GM21390 (cell line): ENCODE measurements around the gene ZMIZ1.

Source experiments
- ATAC-seq: cut with Tn5 transposase; IDR thresholded peaks from one replicate; pipeline ENCODE4 v1.9.1; 2021; ENCODE audit not compliant: unreplicated experiment

The ZMIZ1 gene

DNA sequence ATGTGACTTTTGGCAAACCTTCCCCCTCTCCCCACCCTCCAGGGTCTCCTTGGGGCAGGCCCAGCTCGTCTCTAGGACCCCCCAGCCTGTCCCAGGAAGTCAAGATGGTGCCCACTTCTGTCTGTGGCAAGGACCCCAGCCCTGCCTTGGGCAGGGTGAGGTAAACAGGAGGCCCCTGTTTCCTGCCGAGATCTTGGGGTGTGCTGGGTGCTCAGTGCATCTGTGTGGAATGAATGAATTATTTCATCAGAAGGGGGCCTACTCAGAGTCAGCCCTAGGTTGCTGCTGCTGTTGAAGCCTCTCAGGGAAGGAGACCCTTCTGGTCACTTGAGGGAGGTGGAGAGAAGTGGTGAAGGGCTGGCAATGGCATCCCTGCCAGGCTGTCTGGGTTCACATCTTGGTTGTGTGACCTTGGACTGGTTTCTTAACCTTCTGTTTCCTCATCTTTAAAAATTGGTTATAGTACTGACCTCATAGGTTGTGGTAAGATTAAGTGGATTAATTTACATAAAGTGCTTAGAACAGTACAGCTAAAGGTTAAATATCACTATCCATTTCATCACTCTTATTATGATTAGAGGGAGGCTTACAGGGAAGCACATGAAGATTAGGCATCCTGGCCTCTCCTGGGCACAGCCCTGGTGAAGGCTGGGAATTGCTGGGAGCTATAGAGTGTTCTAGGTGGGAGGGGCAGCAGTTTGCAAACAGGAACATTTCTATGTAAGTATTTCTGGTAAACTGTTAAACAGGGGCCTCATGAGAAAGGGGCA, 67.7 kb downstream of the ZMIZ1 start:
- ATAC-seq: no peak

DNA sequence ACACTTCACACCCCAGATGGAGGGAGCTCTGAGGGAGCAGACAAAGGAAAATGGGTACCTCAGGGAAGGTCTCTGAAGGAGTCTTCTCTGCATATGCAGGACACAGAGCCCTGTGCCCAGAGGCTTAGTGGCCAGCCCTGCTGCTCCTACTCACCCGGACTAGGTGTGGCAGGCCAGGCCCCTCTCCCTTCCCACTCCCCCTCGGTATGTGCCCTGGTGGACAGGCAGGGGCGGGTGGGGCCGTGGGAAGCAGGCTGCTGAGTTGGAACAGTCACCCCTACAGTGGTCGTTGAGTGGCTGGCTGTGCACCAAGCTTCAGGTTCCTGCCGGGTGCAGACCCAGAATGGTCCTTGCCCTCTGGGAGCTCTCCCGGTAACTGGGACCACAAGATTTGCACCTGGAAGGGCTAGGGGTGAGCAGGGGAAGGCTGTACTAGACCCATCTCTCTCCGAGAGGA, 68.6 kb downstream of the ZMIZ1 start:
- ATAC-seq: peak; percentile 28

DNA sequence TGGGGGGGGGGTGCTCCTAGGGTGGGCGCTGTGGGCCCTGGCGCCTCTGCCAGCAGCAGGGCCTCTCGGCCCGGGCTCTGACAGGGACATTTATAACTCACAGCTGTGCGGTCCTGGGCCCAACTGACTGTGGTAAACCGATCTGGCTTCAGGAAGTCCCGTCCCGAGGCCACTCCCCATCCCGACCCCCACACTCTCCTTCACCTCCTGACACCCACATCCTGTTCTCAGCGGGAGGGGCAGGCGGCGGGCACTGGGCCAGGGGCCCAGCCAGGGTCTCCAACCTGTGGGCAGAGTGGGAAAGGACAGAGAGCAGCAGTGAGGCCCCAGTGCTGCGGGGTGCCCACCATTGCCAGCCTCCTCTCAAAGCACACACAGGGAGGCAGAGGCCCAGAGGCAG, 69.1 kb downstream of the ZMIZ1 start:
- ATAC-seq: peak; percentile 81

- no peak for ATAC-seq
Observed at GRCh38 chr10:79138449-79139123, 69.8 kb downstream of the ZMIZ1 start.

GRCh38 chr10:79139124-79139835, 70.5 kb downstream of the ZMIZ1 start:
- no peak for ATAC-seq

GRCh38 chr10:79140085-79140793, 71.5 kb downstream of the ZMIZ1 start:
- no peak for ATAC-seq

DNA sequence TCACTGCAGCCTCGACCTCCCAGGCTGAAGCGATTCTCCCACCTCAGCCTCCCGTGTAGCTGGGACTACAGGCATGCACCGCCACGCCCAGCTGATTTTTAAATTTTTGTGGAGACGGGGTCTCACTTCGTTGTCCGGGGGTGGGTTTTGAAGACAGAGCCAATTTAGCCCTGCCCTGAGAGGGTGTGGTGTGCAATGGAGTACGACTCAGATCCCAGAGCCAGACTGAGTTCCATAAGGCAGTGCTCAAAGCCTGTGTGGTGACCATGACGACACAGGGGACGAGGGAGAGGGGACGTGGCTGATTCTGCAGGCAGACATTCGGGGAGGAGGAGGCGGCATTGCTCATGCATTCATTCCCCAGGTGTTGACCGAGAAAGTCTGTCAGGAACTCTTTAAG, 72.1 kb downstream of the ZMIZ1 start:
- no peak for ATAC-seq

DNA sequence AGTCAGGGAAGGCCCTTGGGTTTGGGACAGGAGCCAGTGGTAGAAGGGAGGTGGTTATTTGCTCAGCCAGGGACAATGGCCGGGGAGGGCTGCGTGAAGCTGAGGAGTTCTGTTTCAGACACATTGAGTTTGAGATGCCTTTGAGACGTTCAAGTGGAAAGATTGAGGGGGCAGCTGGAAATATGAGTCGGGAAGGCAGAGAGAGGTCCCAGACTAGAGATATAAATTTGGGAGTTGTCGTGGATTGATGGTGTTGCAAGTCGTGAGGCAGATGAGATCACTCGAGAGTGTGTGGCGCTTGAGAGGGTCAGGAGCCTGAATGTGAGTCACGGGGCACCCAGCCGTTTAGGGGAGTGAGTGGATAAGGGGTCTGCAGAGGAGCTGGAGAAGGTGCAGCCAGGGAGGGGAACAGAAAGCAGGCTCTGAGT, 73.3 kb downstream of the ZMIZ1 start:
- no peak for ATAC-seq

GRCh38 chr10:79142522-79143309, 74.0 kb downstream of the ZMIZ1 start:
- ATAC-seq: no peak

DNA sequence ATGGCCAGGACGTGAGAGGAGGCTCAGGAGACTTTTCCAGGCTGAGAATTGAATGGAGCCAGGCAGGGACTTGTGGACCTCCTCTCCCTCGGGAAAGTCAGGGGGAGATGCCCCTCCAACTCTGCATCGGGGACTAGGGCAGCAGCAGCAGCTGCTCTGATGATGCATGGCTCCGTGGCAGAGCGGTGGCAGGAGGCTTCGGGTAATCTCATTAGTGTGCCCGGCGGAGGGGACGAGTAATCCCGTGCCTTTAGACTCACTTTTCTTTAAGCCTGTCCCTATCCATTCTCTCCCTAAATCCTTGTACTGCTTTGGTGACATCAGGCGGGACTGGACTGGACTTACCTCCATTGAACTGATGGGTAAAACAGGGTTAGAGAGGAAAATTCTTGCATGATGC, 75.1 kb downstream of the ZMIZ1 start:
- ATAC-seq: no peak

- no peak for ATAC-seq
Observed at GRCh38 chr10:79144351-79145173, 75.8 kb downstream of the ZMIZ1 start.

DNA sequence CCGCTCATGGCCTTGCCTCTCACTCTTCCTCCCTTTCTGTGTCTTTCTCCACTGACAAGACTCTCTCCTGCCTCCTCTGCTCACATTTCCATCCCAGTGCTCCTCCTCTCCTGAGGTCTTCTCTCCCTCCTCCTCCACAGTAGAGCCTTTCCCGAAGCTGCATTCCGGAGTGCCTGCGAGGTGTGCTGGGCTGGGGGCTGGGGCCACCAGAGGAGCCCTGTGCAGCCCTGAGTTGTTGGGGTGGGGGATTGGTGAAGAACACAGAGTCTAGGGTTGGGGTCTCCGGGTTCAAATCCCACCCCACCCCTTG, 76.4 kb downstream of the ZMIZ1 start:
- no peak for ATAC-seq

GRCh38 chr10:79145517-79146470, 77.0 kb downstream of the ZMIZ1 start:
- ATAC-seq: no peak

DNA sequence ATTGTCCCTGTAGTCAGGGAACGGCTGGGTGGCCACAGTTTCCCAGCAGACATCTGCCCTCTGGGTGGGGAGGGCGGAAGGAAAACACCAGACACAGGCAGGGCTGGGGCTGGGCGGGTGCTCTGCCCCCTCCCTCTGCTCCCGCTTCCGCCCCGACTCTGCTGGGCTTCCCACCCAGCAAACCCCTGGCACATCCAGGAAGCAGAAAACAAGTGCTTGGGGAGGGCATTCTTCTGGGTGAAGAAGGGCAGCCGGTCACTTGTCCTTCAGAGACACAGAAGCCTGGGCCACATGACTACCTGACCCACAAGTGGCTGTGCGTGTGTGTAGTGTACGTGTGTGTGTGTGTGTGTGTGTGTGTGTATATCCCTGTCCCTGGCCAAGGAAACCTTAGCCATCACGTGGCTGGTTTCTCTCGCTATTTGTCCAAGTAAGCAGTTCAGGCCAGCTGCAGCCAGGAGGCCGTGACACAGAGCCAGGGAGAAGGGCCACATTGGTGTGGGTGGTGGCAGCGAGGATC, 77.9 kb downstream of the ZMIZ1 start:
- ATAC-seq: no peak

DNA sequence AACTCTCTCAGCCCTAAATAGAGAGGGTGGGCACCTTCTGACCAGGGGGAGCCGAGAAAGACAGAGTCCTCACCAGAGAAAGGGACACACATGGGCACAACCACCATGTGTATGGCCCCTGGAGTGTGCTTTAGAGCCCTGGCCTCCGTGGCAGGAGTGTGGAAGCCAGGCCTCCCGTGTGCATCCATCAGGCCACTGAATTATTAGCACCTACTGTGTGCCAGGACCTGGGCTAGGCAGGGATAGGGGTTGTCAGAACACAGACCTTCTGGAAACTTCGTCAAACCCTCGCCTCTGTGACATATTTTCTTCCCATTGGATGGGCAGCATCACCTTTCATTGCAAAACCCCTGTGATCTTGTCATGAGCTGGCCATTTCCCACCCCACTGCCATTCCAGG, 78.5 kb downstream of the ZMIZ1 start:
- ATAC-seq: no peak

GRCh38 chr10:79147796-79148451, 79.2 kb downstream of the ZMIZ1 start:
- ATAC-seq: no peak

- no peak for ATAC-seq
Observed at GRCh38 chr10:79148452-79149344, 79.9 kb downstream of the ZMIZ1 start.
